ENCODE results near the gene IL17RA.

DNA sequence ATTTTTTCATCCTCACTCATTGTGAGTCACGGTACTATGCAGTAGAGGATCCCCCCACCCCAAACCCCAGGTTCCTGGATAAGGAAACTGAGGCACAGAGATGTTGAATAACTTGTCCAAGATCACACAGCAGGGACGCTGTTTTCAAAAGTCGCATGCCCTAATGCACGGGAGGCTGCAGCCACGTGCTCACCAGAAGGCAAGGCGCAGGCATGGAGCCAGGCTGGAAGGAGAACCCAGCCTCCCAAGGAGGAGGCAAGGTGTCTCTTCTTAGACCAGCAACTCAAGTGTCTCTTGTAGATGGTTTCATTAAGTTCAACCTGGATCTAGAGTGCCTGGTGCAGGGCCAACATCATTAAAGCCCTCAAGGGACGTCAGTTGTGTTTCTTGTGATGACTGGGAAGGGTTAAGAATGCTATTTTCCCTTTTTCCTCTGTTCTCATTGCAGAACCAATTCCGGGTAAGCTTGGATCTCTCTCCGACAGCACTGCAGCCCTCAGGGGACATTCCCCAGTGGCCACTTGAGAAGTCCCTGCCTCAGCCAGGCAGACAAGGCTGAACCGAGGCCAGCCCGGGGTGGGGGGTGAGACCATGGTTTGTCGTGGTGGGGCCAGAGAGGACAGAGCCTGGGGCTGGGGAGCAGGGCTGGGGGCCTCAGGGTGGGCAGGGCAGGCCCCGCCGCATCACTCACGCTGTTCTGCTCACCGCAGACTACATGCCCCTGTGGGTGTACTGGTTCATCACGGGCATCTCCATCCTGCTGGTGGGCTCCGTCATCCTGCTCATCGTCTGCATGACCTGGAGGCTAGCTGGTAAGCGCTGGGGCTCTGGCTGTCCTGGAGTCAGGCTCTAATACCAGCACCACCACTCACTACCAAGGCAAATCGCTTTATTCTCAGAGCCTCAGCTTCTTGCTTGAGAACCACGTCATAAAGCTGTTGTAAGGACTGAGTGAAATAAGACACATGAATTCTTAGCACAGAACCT is 20.6 kb downstream of the IL17RA start:
- TF ChIP-seq, protein P1, sequence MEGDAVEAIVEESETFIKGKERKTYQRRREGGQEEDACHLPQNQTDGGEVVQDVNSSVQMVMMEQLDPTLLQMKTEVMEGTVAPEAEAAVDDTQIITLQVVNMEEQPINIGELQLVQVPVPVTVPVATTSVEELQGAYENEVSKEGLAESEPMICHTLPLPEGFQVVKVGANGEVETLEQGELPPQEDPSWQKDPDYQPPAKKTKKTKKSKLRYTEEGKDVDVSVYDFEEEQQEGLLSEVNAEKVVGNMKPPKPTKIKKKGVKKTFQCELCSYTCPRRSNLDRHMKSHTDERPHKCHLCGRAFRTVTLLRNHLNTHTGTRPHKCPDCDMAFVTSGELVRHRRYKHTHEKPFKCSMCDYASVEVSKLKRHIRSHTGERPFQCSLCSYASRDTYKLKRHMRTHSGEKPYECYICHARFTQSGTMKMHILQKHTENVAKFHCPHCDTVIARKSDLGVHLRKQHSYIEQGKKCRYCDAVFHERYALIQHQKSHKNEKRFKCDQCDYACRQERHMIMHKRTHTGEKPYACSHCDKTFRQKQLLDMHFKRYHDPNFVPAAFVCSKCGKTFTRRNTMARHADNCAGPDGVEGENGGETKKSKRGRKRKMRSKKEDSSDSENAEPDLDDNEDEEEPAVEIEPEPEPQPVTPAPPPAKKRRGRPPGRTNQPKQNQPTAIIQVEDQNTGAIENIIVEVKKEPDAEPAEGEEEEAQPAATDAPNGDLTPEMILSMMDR (IDR thresholded peaks at IDR 0.05), result no peak
- no peak for TF ChIP-seq POLR2AphosphoS5 (IDR thresholded peaks at IDR 0.05)
- TF ChIP-seq POLR2A (IDR thresholded peaks at IDR 0.05), result no peak

Data from prostate gland (tissue), 2 donors.